GM21529 (cell line): ENCODE results near the gene ZBTB1.
"Not testable (repeated sequence)": the region's sequence is repeated elsewhere in the genome, so short reads cannot be mapped to it uniquely, and the experiment has no call there.

ENCODE experiments used
- ATAC-seq: cut with Tn5 transposase; IDR thresholded peaks from one replicate; pipeline ENCODE4 v1.9.1; 2021; ENCODE audit not compliant: unreplicated experiment

ZBTB1 gene

GRCh38 chr14:64496764-64497163 lies 7.8 kb upstream of the ZBTB1 start:
- ATAC-seq = no peak

GRCh38 chr14:64500088-64500487 lies 4.5 kb upstream of the ZBTB1 start:
- no peak for ATAC-seq

GRCh38 chr14:64501411-64502171 lies 3.0 kb upstream of the ZBTB1 start:
- no peak for ATAC-seq

- ATAC-seq = no peak
Measured at GRCh38 chr14:64502456-64502855, 2.1 kb upstream of the ZBTB1 start.

GRCh38 chr14:64502887-64503433 lies 1.6 kb upstream of the ZBTB1 start:
- no peak for ATAC-seq

GRCh38 chr14:64503434-64504309 lies 898 bp upstream of the ZBTB1 start, which contains the start of gene ZBTB25:
TSS of gene ZBTB25 (minus strand) at chr14:64503838. CDS start at chr14:64490533, 13,305 bp downstream.
- peak; percentile 59 for ATAC-seq

- ATAC-seq = peak; percentile 27
Measured at GRCh38 chr14:64504897-64505794, 576 bp downstream of the ZBTB1 start.

GRCh38 chr14:64506721-64507120 lies 2.2 kb downstream of the ZBTB1 start:
- no peak for ATAC-seq

GRCh38 chr14:64507376-64508156 lies 3.0 kb downstream of the ZBTB1 start:
- ATAC-seq = no peak

- ATAC-seq = peak; percentile 14
Measured at GRCh38 chr14:64508215-64508776, 3.7 kb downstream of the ZBTB1 start.

- ATAC-seq = no peak
Measured at GRCh38 chr14:64509036-64509435, 4.5 kb downstream of the ZBTB1 start.

GRCh38 chr14:64510825-64511671 lies 6.5 kb downstream of the ZBTB1 start:
- ATAC-seq = no peak

GRCh38 chr14:64513271-64513670 lies 8.7 kb downstream of the ZBTB1 start:
- ATAC-seq = no peak

GRCh38 chr14:64515053-64515452 lies 10.5 kb downstream of the ZBTB1 start:
- ATAC-seq = no peak

GRCh38 chr14:64516969-64517368 lies 12.4 kb downstream of the ZBTB1 start:
- ATAC-seq = no peak

GRCh38 chr14:64517667-64518066 lies 13.1 kb downstream of the ZBTB1 start:
- ATAC-seq = not testable (repeated sequence)

GRCh38 chr14:64518229-64518628 lies 13.7 kb downstream of the ZBTB1 start:
- no peak for ATAC-seq

GRCh38 chr14:64520699-64521098 lies 16.1 kb downstream of the ZBTB1 start:
- ATAC-seq = no peak
